Stimulated activated CD4-positive, alpha-beta T cell treated with anti-CD3 and anti-CD28 coated beads, Interleukin-12 subunit alpha, Interleukin-12 subunit beta, amount 100 ng/mL, for 24 hours (primary cell): ENCODE data around the gene RNASE8.
A peak's percentile ranks its signal among the peaks of the same experiment; 100 is the strongest.

Experiments
- DNase-seq, 2 experiments: peaks; one replicate each; pipeline ENCODE4 v3.0.0-alpha.2; 2020; ENCODE audit warnings: low read depth in 2 of 2

Gene RNASE8

DNA sequence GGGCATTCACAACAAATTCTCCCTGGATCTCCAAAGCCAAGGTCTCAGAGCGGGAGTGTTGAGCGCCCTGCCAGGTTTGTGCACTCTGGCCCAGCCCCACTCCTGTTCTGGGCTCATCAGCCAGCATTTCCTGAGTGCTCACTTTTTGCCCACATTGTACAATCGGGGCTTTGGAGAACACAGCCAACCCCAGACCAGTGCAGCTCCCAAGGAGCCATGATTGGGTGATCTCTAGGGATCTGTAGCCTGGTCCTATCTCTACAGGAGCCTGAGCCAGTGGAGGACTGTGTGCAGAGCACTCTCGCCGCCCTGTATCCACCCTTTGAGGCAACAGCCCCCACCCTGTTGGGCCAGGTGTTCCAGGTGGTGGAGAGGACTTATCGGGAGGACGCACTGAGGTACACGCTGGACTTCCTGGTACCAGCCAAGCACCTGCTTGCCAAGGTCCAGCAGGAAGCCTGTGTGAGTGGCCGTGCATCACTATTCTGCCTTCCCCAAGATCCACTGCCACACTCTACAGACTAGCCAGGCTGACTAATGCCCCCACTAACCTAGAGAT is 15.2 kb downstream of the RNASE8 start:
- no peak for DNase-seq

DNA sequence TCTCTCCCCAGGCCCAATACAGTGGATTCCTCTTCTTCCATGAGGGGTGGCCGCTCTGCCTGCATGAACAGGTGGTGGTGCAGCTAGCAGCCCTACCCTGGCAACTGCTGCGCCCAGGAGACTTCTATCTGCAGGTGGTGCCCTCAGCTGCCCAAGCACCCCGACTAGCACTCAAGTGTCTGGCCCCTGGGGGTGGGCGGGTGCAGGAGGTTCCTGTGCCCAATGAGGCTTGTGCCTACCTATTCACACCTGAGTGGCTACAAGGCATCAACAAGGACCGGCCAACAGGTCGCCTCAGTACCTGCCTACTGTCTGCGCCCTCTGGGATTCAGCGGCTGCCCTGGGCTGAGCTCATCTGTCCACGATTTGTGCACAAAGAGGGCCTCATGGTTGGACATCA is 16.3 kb downstream of the RNASE8 start:
- DNase-seq: no peak

DNA sequence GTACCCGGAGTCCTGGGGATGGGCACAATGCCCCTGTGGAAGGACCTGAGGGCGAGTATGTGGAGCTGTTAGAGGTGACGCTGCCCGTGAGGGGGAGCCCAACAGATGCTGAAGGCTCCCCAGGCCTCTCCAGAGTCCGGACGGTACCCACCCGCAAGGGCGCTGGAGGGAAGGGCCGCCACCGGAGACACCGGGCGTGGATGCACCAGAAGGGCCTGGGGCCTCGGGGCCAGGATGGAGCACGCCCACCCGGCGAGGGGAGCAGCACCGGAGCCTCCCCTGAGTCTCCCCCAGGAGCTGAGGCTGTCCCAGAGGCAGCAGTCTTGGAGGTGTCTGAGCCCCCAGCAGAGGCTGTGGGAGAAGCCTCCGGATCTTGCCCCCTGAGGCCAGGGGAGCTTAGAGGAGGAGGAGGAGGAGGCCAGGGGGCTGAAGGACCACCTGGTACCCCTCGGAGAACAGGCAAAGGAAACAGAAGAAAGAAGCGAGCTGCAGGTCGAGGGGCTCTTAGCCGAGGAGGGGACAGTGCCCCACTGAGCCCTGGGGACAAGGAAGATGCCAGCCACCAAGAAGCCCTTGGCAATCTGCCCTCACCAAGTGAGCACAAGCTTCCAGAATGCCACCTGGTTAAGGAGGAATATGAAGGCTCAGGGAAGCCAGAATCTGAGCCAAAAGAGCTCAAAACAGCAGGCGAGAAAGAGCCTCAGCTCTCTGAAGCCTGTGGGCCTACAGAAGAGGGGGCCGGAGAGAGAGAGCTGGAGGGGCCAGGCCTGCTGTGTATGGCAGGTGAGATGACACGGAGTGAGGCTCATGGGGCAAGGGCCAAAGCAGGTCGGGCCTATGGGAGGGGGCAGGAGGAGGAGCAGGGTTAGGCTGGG is 17.0 kb downstream of the RNASE8 start:
- DNase-seq: no peak

DNA sequence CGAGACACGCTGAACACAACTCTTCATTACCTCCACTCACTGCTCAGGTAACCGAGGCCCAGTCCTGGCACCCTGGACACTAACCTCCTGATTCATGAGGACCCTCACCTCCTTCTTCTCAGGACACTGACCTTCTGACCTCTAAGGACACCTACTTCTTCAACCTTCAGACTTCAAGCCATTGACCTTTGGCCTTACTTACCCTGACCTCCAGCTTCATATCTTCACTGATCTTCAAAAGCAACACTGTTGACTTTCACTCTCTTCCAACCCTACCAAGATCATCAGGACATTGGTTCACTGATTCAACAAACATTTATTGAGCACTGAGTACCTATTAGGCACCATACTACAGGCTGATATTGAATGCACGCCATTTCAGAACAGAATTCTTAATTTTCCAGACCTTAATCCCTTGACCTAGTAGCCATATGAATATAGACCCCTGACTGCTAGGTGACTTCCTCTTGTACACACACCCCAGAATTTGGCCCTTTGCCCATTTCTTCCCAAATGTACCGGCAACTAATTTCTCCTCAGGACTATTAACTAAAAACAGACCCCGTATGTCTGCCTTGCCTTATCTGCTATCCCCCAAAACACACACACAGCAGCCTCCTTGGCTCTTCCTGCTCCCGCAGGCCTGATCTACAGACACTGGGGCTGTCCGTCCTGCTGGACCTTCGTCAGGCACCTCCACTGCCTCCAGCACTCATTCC is 18.3 kb downstream of the RNASE8 start:
- DNase-seq: no peak

- DNase-seq: no peak
These were observed 20.1 kb downstream of the RNASE8 start for GRCh38 chr14:21077672-21078071.

GRCh38 chr14:21078287-21078686 is 20.7 kb downstream of the RNASE8 start:
- DNase-seq: no peak

- DNase-seq: no peak
These were observed 21.1 kb downstream of the RNASE8 start for GRCh38 chr14:21078726-21079125.

GRCh38 chr14:21081521-21082142 is 24.0 kb downstream of the RNASE8 start:
- DNase-seq: no peak

DNA sequence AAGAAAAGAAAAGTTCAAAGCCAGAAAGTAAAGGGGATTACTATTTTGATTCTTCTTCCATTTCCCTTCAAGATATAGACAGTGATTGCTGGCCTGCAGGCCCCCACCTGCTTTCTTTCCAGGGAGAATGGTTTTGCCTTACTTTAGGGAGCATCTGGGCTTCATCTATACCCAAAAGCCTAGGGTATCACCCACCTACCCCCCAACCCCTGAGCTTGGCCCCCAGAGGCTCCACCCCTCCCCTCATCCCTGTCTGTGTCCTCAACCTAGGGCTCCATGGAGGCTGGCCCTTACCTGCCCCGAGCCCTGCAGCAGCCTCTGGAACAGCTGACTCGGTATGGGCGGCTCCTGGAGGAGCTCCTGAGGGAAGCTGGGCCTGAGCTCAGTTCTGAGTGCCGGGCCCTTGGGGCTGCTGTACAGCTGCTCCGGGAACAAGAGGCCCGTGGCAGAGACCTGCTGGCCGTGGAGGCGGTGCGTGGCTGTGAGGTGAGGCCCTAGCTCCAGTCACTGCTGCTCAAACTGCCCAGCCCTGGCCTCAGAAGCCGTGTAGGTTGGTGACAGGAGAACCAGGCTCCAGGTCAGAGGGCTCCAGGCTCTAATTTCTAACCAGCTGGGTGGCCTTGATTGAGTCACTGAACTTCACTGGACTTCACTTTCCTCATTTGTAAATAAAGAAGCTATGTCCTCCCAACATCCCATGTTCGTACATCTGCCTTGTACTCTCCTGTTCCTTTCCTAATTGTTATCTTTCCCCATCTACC is 26.1 kb downstream of the RNASE8 start:
- DNase-seq: no peak

DNA sequence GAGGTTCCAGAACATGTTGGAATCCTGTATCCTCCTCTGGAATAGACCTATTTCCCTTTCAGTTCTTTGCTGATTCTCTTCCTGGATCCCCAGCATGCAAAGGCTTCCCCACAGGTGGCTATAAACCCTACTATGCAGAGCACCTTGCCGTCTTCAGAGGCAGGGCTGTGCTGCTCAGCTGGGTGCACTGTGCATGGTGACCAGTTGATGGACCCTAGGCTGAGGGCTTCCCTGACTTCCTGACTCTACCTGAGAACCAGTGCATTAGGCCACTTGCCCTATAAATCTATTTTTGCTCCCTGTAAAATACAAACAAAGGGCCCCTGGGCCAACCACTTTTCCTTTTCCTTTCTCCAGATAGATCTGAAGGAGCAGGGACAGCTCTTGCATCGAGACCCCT is 26.8 kb downstream of the RNASE8 start:
- DNase-seq: no peak

DNA sequence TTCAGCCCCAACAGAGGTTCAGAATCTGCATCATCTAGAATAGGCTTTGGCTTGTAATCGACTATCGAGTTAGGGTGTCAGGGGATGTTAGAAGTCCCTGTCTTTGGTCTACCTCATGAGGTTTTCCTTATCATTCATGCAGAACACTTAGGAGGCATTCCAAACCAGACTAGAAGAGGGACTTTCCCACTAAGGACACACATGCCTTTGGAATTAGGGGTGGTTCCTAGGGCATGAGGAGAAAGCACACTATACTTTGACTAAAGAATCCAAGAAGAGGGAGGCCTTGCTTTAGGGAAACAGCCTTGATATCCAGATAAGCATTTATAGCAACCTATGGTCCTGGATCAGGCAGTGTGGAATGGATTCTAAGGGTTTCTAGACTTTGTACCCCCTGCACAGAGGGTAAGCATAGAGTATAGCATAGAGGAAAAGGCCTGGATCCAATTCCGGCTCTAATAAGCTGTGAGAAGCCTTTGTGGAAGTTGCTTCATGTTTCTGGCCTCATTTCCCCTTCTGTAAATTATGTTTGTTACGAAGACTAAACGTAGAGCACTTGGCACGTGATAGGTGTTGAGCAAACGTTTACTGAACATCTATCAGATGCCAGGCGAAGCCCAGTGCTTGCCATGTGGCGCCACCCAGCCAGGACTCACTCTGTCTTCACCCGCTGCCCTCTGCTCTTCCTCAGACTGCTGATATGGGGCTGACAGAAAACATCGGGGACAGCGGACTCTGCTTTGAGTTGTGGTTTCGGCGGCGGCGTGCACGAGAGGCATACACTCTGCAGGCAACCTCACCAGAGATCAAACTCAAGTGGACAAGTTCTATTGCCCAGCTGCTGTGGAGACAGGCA is 27.6 kb downstream of the RNASE8 start:
- no peak for DNase-seq

DNA sequence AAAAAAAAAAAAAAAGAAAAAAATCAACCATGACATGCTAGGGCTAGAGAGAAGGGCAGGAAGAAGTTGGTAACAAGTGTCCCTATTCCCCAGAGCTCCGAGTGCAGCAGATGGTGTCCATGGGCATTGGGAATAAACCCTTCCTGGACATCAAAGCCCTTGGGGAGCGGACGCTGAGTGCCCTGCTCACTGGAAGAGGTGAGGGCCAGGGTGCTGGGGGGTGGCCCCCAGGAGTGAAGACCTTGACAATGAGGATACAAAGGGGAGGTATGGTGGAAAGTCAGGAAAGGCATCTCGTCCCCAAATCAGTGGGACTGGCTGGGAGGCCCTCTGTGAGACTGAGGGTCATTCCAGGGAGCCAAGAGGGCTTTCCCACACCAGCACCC is 29.3 kb downstream of the RNASE8 start:
- no peak for DNase-seq

GRCh38 chr14:21087294-21088091 is 29.9 kb downstream of the RNASE8 start:
- DNase-seq: no peak

- no peak for DNase-seq
These were observed 31.1 kb downstream of the RNASE8 start for GRCh38 chr14:21088687-21089086.

DNA sequence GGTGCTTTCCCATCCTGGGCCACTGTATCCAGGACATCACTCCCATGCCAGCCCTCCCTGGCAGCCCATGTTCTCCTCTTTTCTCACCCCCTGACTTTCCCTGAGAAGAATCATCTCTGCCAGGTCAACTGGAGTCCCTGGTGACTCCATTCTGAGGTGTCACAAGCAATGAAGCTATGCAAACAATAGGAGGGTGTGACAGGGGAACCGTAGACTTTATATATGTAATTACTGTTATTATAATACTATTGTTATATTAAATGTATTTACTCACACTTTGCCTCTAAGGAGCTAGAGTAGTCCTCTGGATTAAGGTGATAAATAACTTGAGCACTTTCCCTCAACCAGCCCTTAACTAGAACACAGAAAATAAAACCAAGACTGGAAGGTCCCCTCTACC is 31.6 kb downstream of the RNASE8 start:
- DNase-seq: no peak

- DNase-seq: no peak
These were observed 32.2 kb downstream of the RNASE8 start for GRCh38 chr14:21089877-21090193.

- peak in 1 of 2 experiments; percentile 41 for DNase-seq
These were observed 32.7 kb downstream of the RNASE8 start for GRCh38 chr14:21090194-21090939.

DNA sequence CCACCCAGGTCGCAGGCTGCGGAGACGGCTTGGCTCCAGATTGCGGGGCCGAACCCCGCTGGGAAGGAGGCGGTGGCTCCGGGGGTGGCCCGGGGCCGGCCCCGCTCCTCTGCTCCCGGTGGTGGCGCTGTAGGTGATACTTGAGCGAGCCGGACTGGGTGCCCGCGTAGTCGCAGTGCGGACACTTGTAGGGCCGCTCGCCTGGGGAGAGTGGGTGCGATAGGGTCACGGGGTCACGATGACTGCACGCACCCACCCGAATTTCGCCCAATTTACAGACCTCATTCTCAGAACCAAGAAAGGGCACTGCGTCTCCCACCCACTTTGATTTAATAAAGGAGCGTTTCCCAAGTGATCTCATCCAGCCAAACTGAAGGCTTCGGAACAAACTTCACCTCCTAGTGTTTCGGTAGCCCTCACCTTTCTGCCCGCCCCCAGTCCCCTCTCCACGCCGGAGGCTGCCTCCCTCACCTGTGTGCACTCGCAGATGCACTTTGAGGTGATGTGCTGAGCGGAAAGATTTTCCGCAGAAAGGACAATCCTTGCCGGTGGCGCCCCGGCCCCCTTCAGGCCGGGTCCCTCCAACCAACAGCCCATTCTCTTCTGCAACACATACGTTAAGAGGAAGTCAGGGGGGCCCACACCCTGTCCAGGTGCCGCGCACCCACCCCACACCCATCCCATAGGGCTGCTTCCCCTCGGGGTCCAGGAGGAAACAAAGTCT is 33.5 kb downstream of the RNASE8 start:
- DNase-seq: no peak

DNA sequence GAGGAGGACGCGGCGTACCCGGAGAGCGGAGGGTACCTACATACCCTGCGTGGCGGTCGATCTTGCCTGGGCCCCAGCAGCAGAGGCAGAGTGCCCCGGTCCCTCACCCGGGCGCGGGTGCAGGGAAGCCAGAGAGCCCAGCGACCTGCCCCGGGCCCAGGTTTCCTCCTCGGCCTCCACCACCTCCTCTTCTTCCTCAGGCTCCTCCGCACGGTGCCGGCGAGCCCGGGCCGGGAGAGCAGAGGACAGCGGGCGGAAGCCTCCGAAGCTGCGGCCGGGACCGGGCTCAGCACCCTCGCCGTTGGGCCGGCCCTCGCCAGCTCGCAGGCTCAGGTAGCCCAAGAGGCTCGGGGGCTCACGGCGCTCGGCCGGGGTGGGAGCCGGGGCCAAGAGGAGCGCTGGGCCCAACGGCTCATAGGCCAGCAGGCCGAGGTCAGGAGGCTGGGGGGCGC is 34.2 kb downstream of the RNASE8 start:
- no peak for DNase-seq
